ENCODE data around the gene MYL5.

Gene MYL5

GRCh38 chr4:654871-655463 lies 19.4 kb upstream of the MYL5 start:
- TF ChIP-seq SPI1 (IDR thresholded peaks at IDR 0.05; ENCODE audit: borderline replicate concordance, low read depth) (no peak), POLR2AphosphoS5 (IDR thresholded peaks at IDR 0.05; ENCODE audit: low read depth) (no peak), GABPA (IDR thresholded peaks at IDR 0.05; ENCODE audit: low read depth) (no peak)
- TF ChIP-seq, protein P1, sequence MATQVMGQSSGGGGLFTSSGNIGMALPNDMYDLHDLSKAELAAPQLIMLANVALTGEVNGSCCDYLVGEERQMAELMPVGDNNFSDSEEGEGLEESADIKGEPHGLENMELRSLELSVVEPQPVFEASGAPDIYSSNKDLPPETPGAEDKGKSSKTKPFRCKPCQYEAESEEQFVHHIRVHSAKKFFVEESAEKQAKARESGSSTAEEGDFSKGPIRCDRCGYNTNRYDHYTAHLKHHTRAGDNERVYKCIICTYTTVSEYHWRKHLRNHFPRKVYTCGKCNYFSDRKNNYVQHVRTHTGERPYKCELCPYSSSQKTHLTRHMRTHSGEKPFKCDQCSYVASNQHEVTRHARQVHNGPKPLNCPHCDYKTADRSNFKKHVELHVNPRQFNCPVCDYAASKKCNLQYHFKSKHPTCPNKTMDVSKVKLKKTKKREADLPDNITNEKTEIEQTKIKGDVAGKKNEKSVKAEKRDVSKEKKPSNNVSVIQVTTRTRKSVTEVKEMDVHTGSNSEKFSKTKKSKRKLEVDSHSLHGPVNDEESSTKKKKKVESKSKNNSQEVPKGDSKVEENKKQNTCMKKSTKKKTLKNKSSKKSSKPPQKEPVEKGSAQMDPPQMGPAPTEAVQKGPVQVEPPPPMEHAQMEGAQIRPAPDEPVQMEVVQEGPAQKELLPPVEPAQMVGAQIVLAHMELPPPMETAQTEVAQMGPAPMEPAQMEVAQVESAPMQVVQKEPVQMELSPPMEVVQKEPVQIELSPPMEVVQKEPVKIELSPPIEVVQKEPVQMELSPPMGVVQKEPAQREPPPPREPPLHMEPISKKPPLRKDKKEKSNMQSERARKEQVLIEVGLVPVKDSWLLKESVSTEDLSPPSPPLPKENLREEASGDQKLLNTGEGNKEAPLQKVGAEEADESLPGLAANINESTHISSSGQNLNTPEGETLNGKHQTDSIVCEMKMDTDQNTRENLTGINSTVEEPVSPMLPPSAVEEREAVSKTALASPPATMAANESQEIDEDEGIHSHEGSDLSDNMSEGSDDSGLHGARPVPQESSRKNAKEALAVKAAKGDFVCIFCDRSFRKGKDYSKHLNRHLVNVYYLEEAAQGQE (IDR thresholded peaks at IDR 0.05; ENCODE audit: insufficient replicate concordance, low read depth): no peak
- TF ChIP-seq, protein P2, sequence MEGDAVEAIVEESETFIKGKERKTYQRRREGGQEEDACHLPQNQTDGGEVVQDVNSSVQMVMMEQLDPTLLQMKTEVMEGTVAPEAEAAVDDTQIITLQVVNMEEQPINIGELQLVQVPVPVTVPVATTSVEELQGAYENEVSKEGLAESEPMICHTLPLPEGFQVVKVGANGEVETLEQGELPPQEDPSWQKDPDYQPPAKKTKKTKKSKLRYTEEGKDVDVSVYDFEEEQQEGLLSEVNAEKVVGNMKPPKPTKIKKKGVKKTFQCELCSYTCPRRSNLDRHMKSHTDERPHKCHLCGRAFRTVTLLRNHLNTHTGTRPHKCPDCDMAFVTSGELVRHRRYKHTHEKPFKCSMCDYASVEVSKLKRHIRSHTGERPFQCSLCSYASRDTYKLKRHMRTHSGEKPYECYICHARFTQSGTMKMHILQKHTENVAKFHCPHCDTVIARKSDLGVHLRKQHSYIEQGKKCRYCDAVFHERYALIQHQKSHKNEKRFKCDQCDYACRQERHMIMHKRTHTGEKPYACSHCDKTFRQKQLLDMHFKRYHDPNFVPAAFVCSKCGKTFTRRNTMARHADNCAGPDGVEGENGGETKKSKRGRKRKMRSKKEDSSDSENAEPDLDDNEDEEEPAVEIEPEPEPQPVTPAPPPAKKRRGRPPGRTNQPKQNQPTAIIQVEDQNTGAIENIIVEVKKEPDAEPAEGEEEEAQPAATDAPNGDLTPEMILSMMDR (IDR thresholded peaks at IDR 0.05; ENCODE audit: insufficient read depth, low read length): no peak
- DNase-seq (ENCODE audit: low read depth in 1 of 2, low spot score in 1 of 2): no peak
- Histone ChIP-seq H3K4me3 (replicated peaks; ENCODE audit: insufficient read depth, low read length) (no peak overlapping the region), H3K27me3 (ENCODE audit: insufficient read depth, poor library complexity, severe bottlenecking) (no peaks in the 10 kb centered on the region), H3K27ac (replicated peaks) (no peak overlapping the region)

GRCh38 chr4:655464-656151 lies 18.7 kb upstream of the MYL5 start:
- no peak for DNase-seq (ENCODE audit: low read depth in 1 of 2, low spot score in 1 of 2)

GRCh38 chr4:656436-657337 lies 17.7 kb upstream of the MYL5 start:
- DNase-seq (ENCODE audit: low read depth in 1 of 2, low spot score in 1 of 2): no peak
- H3K27me3 ChIP-seq (ENCODE audit: insufficient read depth, poor library complexity, severe bottlenecking): no peaks in the 10 kb centered on the region
- H3K27ac ChIP-seq (replicated peaks): no peak overlapping the region
- no peak overlapping the region for H3K4me3 ChIP-seq (replicated peaks; ENCODE audit: insufficient read depth, low read length)
- no peak for TF ChIP-seq SPI1 (IDR thresholded peaks at IDR 0.05; ENCODE audit: borderline replicate concordance, low read depth)
- TF ChIP-seq, protein P2 (IDR thresholded peaks at IDR 0.05; ENCODE audit: insufficient read depth, low read length): no peak

More at GRCh38 chr4:655464-656151, 18.7 kb upstream of the MYL5 start:
- TF ChIP-seq GABPA (IDR thresholded peaks at IDR 0.05; ENCODE audit: low read depth) (no peak), POLR2AphosphoS5 (IDR thresholded peaks at IDR 0.05; ENCODE audit: low read depth) (no peak), SPI1 (IDR thresholded peaks at IDR 0.05; ENCODE audit: borderline replicate concordance, low read depth) (no peak)
- TF ChIP-seq, protein P1 (IDR thresholded peaks at IDR 0.05; ENCODE audit: insufficient replicate concordance, low read depth): no peak
- TF ChIP-seq, protein P2 (IDR thresholded peaks at IDR 0.05; ENCODE audit: insufficient read depth, low read length): no peak
- Histone ChIP-seq H3K27ac (replicated peaks) (no peak overlapping the region), H3K4me3 (replicated peaks; ENCODE audit: insufficient read depth, low read length) (no peak overlapping the region), H3K27me3 (ENCODE audit: insufficient read depth, poor library complexity, severe bottlenecking) (no peaks in the 10 kb centered on the region)

All from HL-60 (cell line).